ENCODE results near the gene TMEM132C. TPM values are rescaled to one million over a fixed set of nuclear protein-coding genes. Genes with fewer than 3 reads are reported as not detected.

The TMEM132C gene
- total RNA-seq, 1 experiment from 2014 or later: not detected

DNA sequence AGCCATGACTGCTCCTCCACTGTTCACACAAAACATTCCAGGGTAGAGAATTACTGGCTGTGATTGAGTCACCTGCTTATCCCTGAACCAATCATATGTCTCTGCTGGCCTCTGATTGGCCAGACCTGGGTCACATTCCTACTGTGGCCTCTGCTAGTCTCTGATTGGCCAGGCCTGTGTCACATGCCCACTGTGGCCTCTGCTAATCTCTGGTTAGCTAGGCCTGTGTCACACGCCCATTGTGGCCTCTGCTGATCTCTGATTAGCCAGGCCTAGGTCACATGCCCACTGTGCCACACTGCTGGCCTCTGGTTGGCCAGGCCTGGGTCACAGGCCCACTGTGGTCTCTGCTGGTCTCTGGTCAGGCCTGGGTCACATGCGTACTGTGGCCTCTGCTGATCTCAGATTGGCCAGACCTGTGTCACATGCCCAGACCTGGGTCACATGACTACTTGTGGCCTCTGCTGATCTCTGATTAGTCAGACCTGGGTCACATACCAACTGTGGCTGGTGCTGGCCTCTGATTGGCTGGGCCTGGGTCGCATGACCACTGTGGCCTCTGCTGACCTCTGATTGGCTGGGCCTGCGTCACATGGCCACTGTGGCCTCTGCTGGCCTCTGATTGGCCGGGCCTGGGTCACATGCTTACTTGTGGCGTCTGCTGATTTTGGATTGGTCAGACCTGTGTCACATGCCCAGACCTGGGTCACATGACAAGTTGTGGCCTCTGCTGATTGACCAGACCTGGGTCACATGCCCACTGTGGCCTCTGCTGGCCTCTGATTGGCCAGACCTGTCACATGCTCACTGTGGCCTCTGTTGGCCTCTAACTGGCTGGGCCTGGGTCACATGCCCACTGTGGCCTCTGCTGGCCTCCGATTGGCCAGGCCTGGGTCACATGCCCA is 305.2 kb downstream of the TMEM132C start:
- H3K27ac ChIP-seq (ENCODE audit: low read length): no peak overlapping the region
- H3K79me2 ChIP-seq (ENCODE audit: low read length): no peaks in the 10 kb centered on the region
- BruUV-seq (replicated peaks): no TSS peak
- no peaks in the 10 kb centered on the region for H3K36me3 ChIP-seq (ENCODE audit: low read depth, low read length)
- no peaks in the 10 kb centered on the region for H3K9me2 ChIP-seq (replicated peaks; ENCODE audit: low read length)
- no peak for TF ChIP-seq CTCF (conservative IDR thresholded peaks at IDR 0.05; ENCODE audit: low read depth, low read length)
- no peak for TF ChIP-seq EZH2phosphoT487 (IDR thresholded peaks at IDR 0.05; ENCODE audit: borderline replicate concordance, low read length)
- H4K20me1 ChIP-seq (ENCODE audit: low read length): no peaks in the 10 kb centered on the region
- intact Hi-C loops (cut with micrococcal nuclease): no loop called here
- H3K9ac ChIP-seq (ENCODE audit: low read length): no peak overlapping the region
- H2AFZ ChIP-seq (ENCODE audit: low read length): no peak overlapping the region
- ChIA-PET POLR2A (ENCODE audit: unreplicated experiment) (no interaction called here), CTCF (no interaction called here)
- ATAC-seq (no peak), DNase-seq (no peak)
- H3K27me3 ChIP-seq (ENCODE audit: low read length): 0 out of 2 replicates have a peak, but pooled peaks cover 8% of the 10 kb centered on the region
- no peaks in the 10 kb centered on the region for H3F3A ChIP-seq (ENCODE audit: low read length, unreplicated experiment)
- peaks cover 10% of the 10 kb centered on the region; the same call in 1 of the 2 replicates for H3K9me3 ChIP-seq (ENCODE audit: low read length)
- H3K4me3 ChIP-seq (ENCODE audit: low read length): no peak overlapping the region
- H3K4me2 ChIP-seq (ENCODE audit: low read length): no peak overlapping the region
- no peaks in the 10 kb centered on the region for H3K4me1 ChIP-seq (ENCODE audit: insufficient read depth, low read length)

GRCh38 chr12:128573907-128574306 is 306.9 kb downstream of the TMEM132C start:
- Histone ChIP-seq H3K9me2 (replicated peaks; ENCODE audit: low read length) (no peaks in the 10 kb centered on the region), H3K79me2 (ENCODE audit: low read length) (no peaks in the 10 kb centered on the region), H2AFZ (ENCODE audit: low read length) (no peak overlapping the region), H3K27me3 (ENCODE audit: low read length) (peaks cover 5% of the 10 kb centered on the region; the same call in 1 of the 2 replicates), H3K4me1 (ENCODE audit: insufficient read depth, low read length) (no peaks in the 10 kb centered on the region), H3F3A (ENCODE audit: low read length, unreplicated experiment) (no peaks in the 10 kb centered on the region), H3K27ac (ENCODE audit: low read length) (no peak overlapping the region), H4K20me1 (ENCODE audit: low read length) (no peaks in the 10 kb centered on the region), H3K9ac (ENCODE audit: low read length) (no peak overlapping the region), H3K4me3 (ENCODE audit: low read length) (no peak overlapping the region), H3K36me3 (ENCODE audit: low read depth, low read length) (no peaks in the 10 kb centered on the region), H3K4me2 (ENCODE audit: low read length) (no peak overlapping the region), H3K9me3 (ENCODE audit: low read length) (peaks cover 10% of the 10 kb centered on the region; the same call in 1 of the 2 replicates)
- intact Hi-C loops (cut with micrococcal nuclease): no loop called here
- ATAC-seq (no peak), DNase-seq (no peak)
- TF ChIP-seq CTCF (conservative IDR thresholded peaks at IDR 0.05; ENCODE audit: low read depth, low read length) (no peak), EZH2 (IDR thresholded peaks at IDR 0.05; ENCODE audit: low read length, unreplicated experiment) (no peak)
- POLR2A ChIA-PET (ENCODE audit: unreplicated experiment): no interaction called here
- CTCF ChIA-PET: no interaction called here
- no TSS peak for BruUV-seq (replicated peaks)

GRCh38 chr12:128578045-128578444 is 311.1 kb downstream of the TMEM132C start:
- no peaks in the 10 kb centered on the region for H3K79me2 ChIP-seq (ENCODE audit: low read length)
- H3K27me3 ChIP-seq (ENCODE audit: low read length): no peaks in the 10 kb centered on the region; the same call in 1 of the 2 replicates
- H3K4me3 ChIP-seq (ENCODE audit: low read length): no peak overlapping the region
- H3K27ac ChIP-seq (ENCODE audit: low read length): no peak overlapping the region
- H3K4me2 ChIP-seq (ENCODE audit: low read length): no peak overlapping the region
- no peak for TF ChIP-seq EZH2phosphoT487 (IDR thresholded peaks at IDR 0.05; ENCODE audit: borderline replicate concordance, low read length)
- no peak for TF ChIP-seq EZH2 (IDR thresholded peaks at IDR 0.05; ENCODE audit: low read length, unreplicated experiment)
- TF ChIP-seq CTCF (conservative IDR thresholded peaks at IDR 0.05; ENCODE audit: low read depth, low read length): no peak
- H3K9ac ChIP-seq (ENCODE audit: low read length): no peak overlapping the region
- H2AFZ ChIP-seq (ENCODE audit: low read length): no peak overlapping the region
- no peak for ATAC-seq
- H3F3A ChIP-seq (ENCODE audit: low read length, unreplicated experiment): no peaks in the 10 kb centered on the region
- CTCF ChIA-PET: no interaction called here
- no peak for DNase-seq
- H3K9me3 ChIP-seq (ENCODE audit: low read length): no peaks in the 10 kb centered on the region
- POLR2A ChIA-PET (ENCODE audit: unreplicated experiment): no interaction called here
- no peaks in the 10 kb centered on the region for H3K36me3 ChIP-seq (ENCODE audit: low read depth, low read length)
- no peaks in the 10 kb centered on the region for H3K4me1 ChIP-seq (ENCODE audit: insufficient read depth, low read length)
- intact Hi-C loops (cut with micrococcal nuclease): no loop called here
- BruUV-seq (replicated peaks): no TSS peak
- no peaks in the 10 kb centered on the region for H4K20me1 ChIP-seq (ENCODE audit: low read length)
- no peaks in the 10 kb centered on the region for H3K9me2 ChIP-seq (replicated peaks; ENCODE audit: low read length)
